GM12878 (cell line): ENCODE results near the gene ZBTB4. TPM values are rescaled to one million over a fixed set of nuclear protein-coding genes. Genes with fewer than 3 reads are reported as not detected.
"Not testable (repeated sequence)": the region's sequence is repeated elsewhere in the genome, so short reads cannot be mapped to it uniquely, and the experiment has no call there.

ENCODE experiments used
- ATAC-seq: fragments of 200-7000 bp; cut with Tn5 transposase; 3 replicates; pipeline ENCODE4 v1.9.1; 2020; ENCODE audit warnings: mild to moderate bottlenecking, moderate library complexity
- BruUV-seq: library from RNA; stranded (reverse); fragments of 400-500 nt; replicated peaks from 2 replicates; lab custom pipeline; 2021; lab: Mats Ljungman, UMichigan
- CTCF ChIA-PET: fragments of 300-600 bp; sonication (Branson Sonifier 250); formaldehyde crosslinking; extraction: SDS; loops from one replicate; lab custom pipeline; 2021; ENCODE audit warnings: inconsistent platforms; lab: Yijun Ruan, JAX
- POLR2A ChIA-PET: fragments of 350-600 bp; formaldehyde crosslinking; extraction: SDS; loops from one replicate; lab custom pipeline; 2021; ENCODE audit warnings: inconsistent platforms; lab: Charles Lee
- RAD21 ChIA-PET: fragments of 300-600 bp; sonication (Branson Sonifier 250); formaldehyde crosslinking; loops from one replicate; lab custom pipeline; 2023; ENCODE audit warnings: antibody characterized with exemption; ENCODE audit not compliant: unreplicated experiment; lab: Charles Lee
- SMC1A ChIA-PET: fragments of 300-600 bp; sonication (Branson Sonifier 250); formaldehyde crosslinking; loops from one replicate; lab custom pipeline; 2023; ENCODE audit not compliant: unreplicated experiment, uncharacterized antibody; lab: Charles Lee
- DNase-seq: peaks from one replicate; pipeline ENCODE4 v3.0.0-alpha.2; 2011; ENCODE audit warnings: low read depth, low spot score
- FAIRE-seq: peaks from 3 replicates; lab custom pipeline; 2011; peaks lifted over from hg19 to GRCh38; lab: Jason Lieb, UNC
- H2AFZ ChIP-seq: 2 replicates; pipeline ENCODE4 v1.6.0; 2011; ENCODE audit warnings: low read depth, low read length, control low read depth; ENCODE audit not compliant: control insufficient read depth
- H3K27ac ChIP-seq: 2 replicates; pipeline ENCODE4 v1.5.1; 2011; ENCODE audit warnings: control low read depth; ENCODE audit not compliant: control insufficient read depth, insufficient read depth
- H3K27me3 ChIP-seq, 2 experiments: replicated peaks in 1 of 2; 2 replicates each; pipeline versions ENCODE4 v1.6.0 to v1.6.1; 2011; ENCODE audit warnings: low read length in 1 of 2; ENCODE audit not compliant: control insufficient read depth in 2 of 2, insufficient read depth in 2 of 2
- H3K36me3 ChIP-seq, 2 experiments: 2 replicates each; pipeline ENCODE4 v1.5.1; 2011; ENCODE audit warnings: low read length in 1 of 2; ENCODE audit not compliant: control insufficient read depth in 2 of 2, insufficient read depth in 2 of 2
- H3K4me1 ChIP-seq: 2 replicates; pipeline ENCODE4 v1.6.1; 2011; ENCODE audit warnings: mild to moderate bottlenecking, low read length, moderate library complexity, mixed read lengths; ENCODE audit not compliant: control insufficient read depth, insufficient read depth
- H3K4me2 ChIP-seq: 2 replicates; pipeline ENCODE4 v1.6.0; 2011; ENCODE audit warnings: control low read depth; ENCODE audit not compliant: control insufficient read depth, insufficient read depth
- H3K4me3 ChIP-seq: fragments of 200-600 bp; sonication (generic); 2 replicates; pipeline ENCODE4 v1.5.1; 2016
- H3K79me2 ChIP-seq: 2 replicates; pipeline ENCODE4 v1.6.0; 2011; ENCODE audit warnings: low read length; ENCODE audit not compliant: control insufficient read depth, insufficient read depth
- H3K9ac ChIP-seq: 2 replicates; pipeline ENCODE4 v1.8.0; 2011; ENCODE audit warnings: low read length, control low read depth, mixed read lengths; ENCODE audit not compliant: control insufficient read depth, insufficient read depth
- H3K9me3 ChIP-seq: replicated peaks from 3 replicates; pipeline ENCODE4 v1.5.1; 2011; ENCODE audit warnings: mild to moderate bottlenecking, low read length; ENCODE audit not compliant: control insufficient read depth, insufficient read depth
- H4K20me1 ChIP-seq: 2 replicates; pipeline ENCODE4 v1.6.0; 2011; ENCODE audit not compliant: control insufficient read depth, insufficient read depth
- CHD2 ChIP-seq: IDR thresholded peaks from 2 replicates; pipeline ENCODE4 v1.6.1; 2011; ENCODE audit warnings: low read depth, low read length, improper control_type of control experiment, borderline replicate concordance
- CTCF ChIP-seq, 3 experiments: IDR thresholded peaks in 2 of 3; conservative IDR thresholded peaks in 1 of 3; 2 replicates each; pipeline ENCODE4 v1.5.1; 2011; ENCODE audit warnings: low read depth in 3 of 3, low read length in 3 of 3, mild to moderate bottlenecking in 3 of 3, control low read depth in 2 of 3, moderate library complexity in 2 of 3, inconsistent platforms in 1 of 3, mixed read lengths in 1 of 3; ENCODE audit not compliant: control insufficient read depth in 2 of 3, insufficient read depth in 1 of 3; ENCODE audit errors: extremely low read depth in 1 of 3
- PML ChIP-seq: IDR thresholded peaks from 2 replicates; pipeline ENCODE4 v1.6.1; 2012; ENCODE audit warnings: low read length, inconsistent platforms
- RELA ChIP-seq: fragments of 450-650 bp; IDR thresholded peaks from 2 replicates; pipeline ENCODE4 v1.8.0; 2014; ENCODE audit warnings: borderline replicate concordance; ENCODE audit not compliant: partially characterized antibody
- USF1 ChIP-seq: IDR thresholded peaks from 2 replicates; pipeline ENCODE4 v1.6.1; 2011; ENCODE audit warnings: borderline replicate concordance, low read depth, mild to moderate bottlenecking, moderate library complexity, mixed read lengths, low read length; ENCODE audit not compliant: insufficient read depth; ENCODE audit errors: extremely low read length
- WGBS: methylation state at CpG from one replicate; pipeline ENCODE4 v1.1.6; 2016; ENCODE audit warnings: low lambda C conversion rate; ENCODE audit not compliant: insufficient replicate concordance, insufficient coverage; ENCODE audit errors: missing lambda C conversion rate; 5-methylcytosine and 5-hydroxymethylcytosine counted together
- in situ Hi-C: fragments of 300-500 bp; cut with MboI; formaldehyde crosslinking; loops from 9 replicates; pipeline ENCODE4 v1.14.3; 2018; ENCODE audit warnings: mixed read lengths
- intact Hi-C: fragments of 100-400 bp; cut with micrococcal nuclease; formaldehyde crosslinking; loops from one replicate; pipeline ENCODE4 v1.14.2; 2022; ENCODE audit not compliant: unreplicated experiment
- polyA plus RNA-seq, 11 experiments: library from polyadenylated mRNA; depleted of rRNA in 4 of 11; unstranded in 6 of 11; stranded (reverse) in 5 of 11; fragments of >200 nt; fragmentation: Nextera tagmentation in 4 of 11; fragmentation: Illumina TruSeq in 1 of 11; extraction: Ambion mirVana in 4 of 11; extraction: Trizol in 1 of 11; gene quantifications; 1 replicate in 1 of 11; 2 replicates in 10 of 11; pipeline versions ENCODE4 v1.2.1 to v1.2.3, GENCODE V29; 2011 to 2016; ENCODE audit warnings: inconsistent platforms in 2 of 11, missing spikeins in 2 of 11, low read depth in 1 of 11
- total RNA-seq, 4 experiments: library from RNA; depleted of rRNA in 3 of 4; stranded (reverse); fragments of >200 nt in 3 of 4; fragmentation: Illumina TruSeq in 1 of 4; extraction: Trizol in 1 of 4; gene quantifications; 2 replicates each; pipeline versions ENCODE4 v1.2.1 to v1.2.3, GENCODE V29; 2013 to 2021

The ZBTB4 gene
- total and polyA plus RNA-seq, 10 of the 15 experiments (the other 5 are each of a cell fraction or from before 2014, with no cell fraction given) = 2.0 to 14.9 (median 6.9) TPM

GRCh38 chr17:7483255-7484066 lies 4.0 kb upstream of the ZBTB4 start (continued):
- TF ChIP-seq USF1 (no peak), CTCF (IDR thresholded peaks at IDR 0.05 in 2 of 3, conservative IDR thresholded peaks at IDR 0.05 in 1 of 3; ENCODE audit: control insufficient read depth in 2 of 3, extremely low read depth in 1 of 3, insufficient read depth in 1 of 3, low read depth in 3 of 3, low read length in 3 of 3) (0 out of 6 replicates have a peak, but pooled peaks of 1 of the 3 experiments have one; percentile 6), RELA (peak; percentile 6), PML (no peak), CHD2 (peak; percentile 82)

- 68% methylated on average over 6 of the region's 6 CpGs for WGBS
- ATAC-seq, H3K27me3 ChIP-seq, DNase-seq, FAIRE-seq, H2AFZ ChIP-seq, H3K9me3 ChIP-seq, CTCF ChIA-PET, H4K20me1 ChIP-seq, RAD21 ChIA-PET, BruUV-seq, H3K4me1 ChIP-seq, H3K36me3 ChIP-seq, in situ Hi-C loops: not testable (repeated sequence)
- POLR2A ChIA-PET = interaction anchor here (3.0 to 6.6 kb wide), 2 partner anchors 27 to 44 kb away, joined by 17 to 63 read pairs; partner anchors contain the start of genes FGF11 and TMEM102
- SMC1A ChIA-PET = interaction anchor here (1.5 kb wide), 1 partner anchor 42 kb away, joined by 3 read pairs; no protein-coding TSS in a partner anchor
- Histone ChIP-seq H3K27ac (peak overlapping the region; percentile 100), H3K4me2 (peak overlapping the region; percentile 97), H3K4me3 (peak overlapping the region; percentile 99), H3K79me2 (peaks cover 52% of the 10 kb centered on the region), H3K9ac (peak overlapping the region; percentile 100)
- intact Hi-C loops = loop anchor here (1.0 to 10.0 kb wide), 2 partner anchors 47 to 202 kb away; partner anchors contain the start of genes TMEM102, TP53 and WRAP53
These were observed 3.3 kb upstream of the ZBTB4 start for GRCh38 chr17:7482742-7483088.

GRCh38 chr17:7481842-7482741 lies 2.7 kb upstream of the ZBTB4 start:
- H2AFZ ChIP-seq, H3K36me3 ChIP-seq, H3K4me3 ChIP-seq, DNase-seq, H3K4me1 ChIP-seq, BruUV-seq, H3K4me2 ChIP-seq, H3K9me3 ChIP-seq, H3K27me3 ChIP-seq, in situ Hi-C loops, H3K9ac ChIP-seq, CTCF ChIA-PET, ATAC-seq, FAIRE-seq, H3K27ac ChIP-seq, H4K20me1 ChIP-seq: not testable (repeated sequence)
- ChIA-PET SMC1A (interaction anchor here (1.5 kb wide), 1 partner anchor 41 kb away, joined by 3 read pairs; no protein-coding TSS in a partner anchor), POLR2A (interaction anchor here (1.1 to 6.6 kb wide), 3 partner anchors 42 to 350 kb away, joined by 3 to 63 read pairs (median 5); partner anchors contain the start of genes FGF11 and TMEM102), RAD21 (interaction anchor here (1.0 kb wide), 1 partner anchor 206 kb away, joined by 3 read pairs; the partner anchor contains the start of genes TP53 and WRAP53)
- H3K79me2 ChIP-seq = peaks cover 51% of the 10 kb centered on the region
- WGBS = 90% methylated on average over 27 of the region's 31 CpGs
- intact Hi-C loops = loop anchor here (10.0 kb wide), 1 partner anchor 203 kb away; the partner anchor contains the start of genes TP53 and WRAP53
